SK-N-SH (cell line): ENCODE data around the gene GLCE. TPM values are rescaled to one million over a fixed set of nuclear protein-coding genes. Genes with fewer than 3 reads are reported as not detected.

Experiments
- CTCF ChIA-PET: fragments of 300-600, 350-600 bp; formaldehyde crosslinking; extraction: SDS; loops from one replicate; lab custom pipeline; 2021; lab: Yijun Ruan, JAX
- POLR2A ChIA-PET: fragments of 350-600 bp; sonication (Branson Sonifier 250); formaldehyde crosslinking; extraction: SDS; loops from one replicate; lab custom pipeline; 2020; ENCODE audit warnings: antibody characterized with exemption, inconsistent platforms; lab: Yijun Ruan, JAX
- DNase-seq: peaks from one replicate; pipeline ENCODE4 v3.0.0; 2012
- H2AFZ ChIP-seq: fragments of 200-600 bp; sonication (generic); 2 replicates; pipeline ENCODE4 v1.8.1; 2016; ENCODE audit warnings: antibody characterized with exemption, mild to moderate bottlenecking, low read depth
- H3F3A ChIP-seq: fragments of 200-600 bp; sonication (generic); replicated peaks from 2 replicates; pipeline ENCODE3; 2016; ENCODE audit warnings: antibody characterized with exemption, mild to moderate bottlenecking; ENCODE audit not compliant: insufficient read depth
- H3K27ac ChIP-seq, 2 experiments: fragments of 200-500 bp in 1 of 2; fragments of 200-600 bp in 1 of 2; sonication (Bioruptor generic) in 1 of 2; sonication (generic), shearing (Covaris generic) in 1 of 2; 2 replicates each; pipeline versions ENCODE4 v1.5.1 to v1.6.1; 2014 to 2016; ENCODE audit warnings: low read depth in 2 of 2, inconsistent platforms in 1 of 2, low read length in 1 of 2, mild to moderate bottlenecking in 1 of 2, mixed read lengths in 1 of 2
- H3K27me3 ChIP-seq: fragments of 200-600 bp; sonication (generic), shearing (Covaris generic); 2 replicates; pipeline ENCODE4 v1.6.1; 2016; ENCODE audit warnings: mixed run types; ENCODE audit not compliant: insufficient read depth
- H3K36me3 ChIP-seq, 2 experiments: fragments of 200-500 bp in 1 of 2; fragments of 200-600 bp in 1 of 2; sonication (Bioruptor generic) in 1 of 2; sonication (generic) in 1 of 2; replicated peaks in 1 of 2; 2 replicates each; pipeline versions ENCODE3 to v1.5.1; 2014 to 2016; ENCODE audit warnings: low read length in 1 of 2, mild to moderate bottlenecking in 1 of 2; ENCODE audit not compliant: insufficient read depth in 2 of 2, control insufficient read depth in 1 of 2
- H3K4me1 ChIP-seq, 2 experiments: fragments of 200-500 bp in 1 of 2; fragments of 200-600 bp in 1 of 2; sonication (Bioruptor generic) in 1 of 2; sonication (generic), shearing (Covaris generic) in 1 of 2; 2 replicates each; pipeline versions ENCODE4 v1.5.1 to v1.6.1; 2014 to 2016; ENCODE audit warnings: low read depth in 1 of 2, low read length in 1 of 2, mixed run types in 1 of 2; ENCODE audit not compliant: insufficient read depth in 2 of 2, control insufficient read depth in 1 of 2
- H3K4me2 ChIP-seq: fragments of 200-600 bp; sonication (generic), shearing (Covaris generic); 2 replicates; pipeline ENCODE4 v1.6.1; 2017; ENCODE audit warnings: mixed run types
- H3K4me3 ChIP-seq, 2 experiments: fragments of 200-500 bp in 1 of 2; fragments of 200-600 bp in 1 of 2; sonication (Bioruptor generic) in 1 of 2; sonication (generic), shearing (Covaris generic) in 1 of 2; 2 replicates each; pipeline versions ENCODE4 v1.5.1 to v1.8.1; 2014 to 2016; ENCODE audit warnings: low read depth in 2 of 2, inconsistent platforms in 1 of 2, low read length in 1 of 2, mild to moderate bottlenecking in 1 of 2, mixed read lengths in 1 of 2, moderate library complexity in 1 of 2
- H3K79me2 ChIP-seq: fragments of 200-600 bp; sonication (generic); 2 replicates; pipeline ENCODE4 v1.8.1; 2017; ENCODE audit warnings: mild to moderate bottlenecking; ENCODE audit not compliant: insufficient read depth
- H3K9ac ChIP-seq: fragments of 200-600 bp; sonication (generic); 2 replicates; pipeline ENCODE4 v1.6.1; 2017; ENCODE audit warnings: mixed run types
- H3K9me2 ChIP-seq: fragments of 200-600 bp; sonication (generic); 2 replicates; pipeline ENCODE4 v1.6.1; 2017; ENCODE audit warnings: mixed run types
- H3K9me3 ChIP-seq: fragments of 200-600 bp; sonication (generic); 2 replicates; pipeline ENCODE4 v1.6.1; 2017; ENCODE audit warnings: mixed run types, mild to moderate bottlenecking, moderate library complexity
- H4K20me1 ChIP-seq: fragments of 200-600 bp; sonication (generic); 2 replicates; pipeline ENCODE4 v1.6.1; 2017; ENCODE audit warnings: mild to moderate bottlenecking, mixed run types; ENCODE audit not compliant: insufficient read depth
- CHD2 ChIP-seq: fragments of 150-350 bp; IDR thresholded peaks from 2 replicates; pipeline ENCODE4 v1.6.1; 2018; ENCODE audit warnings: low read length; ENCODE audit not compliant: partially characterized antibody
- CTCF ChIP-seq: fragments of 200-600 bp; sonication (generic); IDR thresholded peaks from 2 replicates; pipeline ENCODE4 v1.6.1; 2017; ENCODE audit warnings: antibody characterized with exemption, mild to moderate bottlenecking, moderate library complexity
- ELF1 ChIP-seq: IDR thresholded peaks from 2 replicates; pipeline ENCODE4 v1.4.0; 2012
- EP300 ChIP-seq, 2 experiments: IDR thresholded peaks; 2 replicates each; pipeline versions ENCODE4 v1.4.0 to v1.6.1; 2012; ENCODE audit warnings: borderline replicate concordance in 1 of 2, low read depth in 1 of 2, low read length in 1 of 2
- EZH2phosphoT487 ChIP-seq: fragments of 200-600 bp; sonication (generic); IDR thresholded peaks from 2 replicates; pipeline ENCODE4 v1.6.1; 2017; ENCODE audit warnings: low read depth, mixed run types, mild to moderate bottlenecking, antibody characterized with exemption, moderate library complexity, borderline replicate concordance
- FOSL2 ChIP-seq: IDR thresholded peaks from 2 replicates; pipeline ENCODE4 v1.4.0; 2012; ENCODE audit warnings: low read depth, mild to moderate bottlenecking, moderate library complexity, borderline replicate concordance
- FOXM1 ChIP-seq: IDR thresholded peaks from 2 replicates; pipeline ENCODE4 v1.4.0; 2012; ENCODE audit warnings: low read depth, mild to moderate bottlenecking
- GABPA ChIP-seq: IDR thresholded peaks from 2 replicates; pipeline ENCODE4 v1.4.0; 2012; ENCODE audit warnings: low read depth, mild to moderate bottlenecking
- GATA2 ChIP-seq: sonication (generic); formaldehyde crosslinking; IDR thresholded peaks from 2 replicates; pipeline ENCODE4 v1.5.0; 2020; ENCODE audit warnings: mild to moderate bottlenecking, missing genetic modification reagents
- IRF3 ChIP-seq: fragments of 150-350 bp; IDR thresholded peaks from 2 replicates; pipeline ENCODE4 v1.6.1; 2016; ENCODE audit warnings: mild to moderate bottlenecking, low read depth, low read length
- JUND ChIP-seq: IDR thresholded peaks from 2 replicates; pipeline ENCODE4 v1.4.0; 2012
- MAX ChIP-seq: IDR thresholded peaks from 2 replicates; pipeline ENCODE4 v1.4.0; 2012; ENCODE audit warnings: low read depth
- MXI1 ChIP-seq: IDR thresholded peaks from 2 replicates; pipeline ENCODE4 v1.6.1; 2012; ENCODE audit warnings: mild to moderate bottlenecking, low read depth, low read length, improper control_type of control experiment
- POLR2AphosphoS5 ChIP-seq: IDR thresholded peaks from 2 replicates; pipeline ENCODE4 v1.6.1; 2012; ENCODE audit warnings: low read depth, low read length
- RCOR1 ChIP-seq: fragments of 150-350 bp; IDR thresholded peaks from 2 replicates; pipeline ENCODE4 v1.6.1; 2017; ENCODE audit warnings: antibody characterized with exemption, low read length
- SIN3A ChIP-seq: IDR thresholded peaks from 2 replicates; pipeline ENCODE4 v1.6.1; 2012; ENCODE audit warnings: low read depth, mild to moderate bottlenecking, low read length, moderate library complexity, borderline replicate concordance
- TAF1 ChIP-seq: IDR thresholded peaks from 2 replicates; pipeline ENCODE4 v1.6.1; 2012; ENCODE audit warnings: low read depth, mild to moderate bottlenecking, low read length, moderate library complexity, borderline replicate concordance
- TCF12 ChIP-seq: IDR thresholded peaks from 2 replicates; pipeline ENCODE4 v1.4.0; 2012
- TEAD4 ChIP-seq: IDR thresholded peaks from 2 replicates; pipeline ENCODE4 v1.4.0; 2012; ENCODE audit warnings: mild to moderate bottlenecking, borderline replicate concordance; ENCODE audit not compliant: insufficient read depth
- YY1 ChIP-seq: IDR thresholded peaks from 2 replicates; pipeline ENCODE4 v1.4.0; 2012; ENCODE audit warnings: low read depth, mild to moderate bottlenecking
- WGBS: methylation state at CpG from one replicate; pipeline ENCODE4 v1.1.6; 2017; ENCODE audit warnings: low lambda C conversion rate; 5-methylcytosine and 5-hydroxymethylcytosine counted together
- polyA plus RNA-seq, 3 experiments: library from polyadenylated mRNA; depleted of rRNA; stranded (reverse); fragments of >200 nt; gene quantifications; 2 replicates each; pipeline ENCODE4 v1.2.3, GENCODE V29; 2012
- TF ChIP-seq, protein P1 (sequence below): IDR thresholded peaks from 2 replicates; pipeline ENCODE4 v1.4.0; 2012; ENCODE audit warnings: low read depth, borderline replicate concordance

Gene GLCE
- polyA plus RNA-seq, 1 of the 3 experiments (the other 2 are of a cell fraction): 19.5 TPM

GRCh38 chr15:69311319-69311721 is 150.9 kb downstream of the GLCE start:
- Histone ChIP-seq H3K4me1 (no peaks in the 10 kb centered on the region), H3K27ac (no peak overlapping the region), H3K9ac (no peak overlapping the region), H2AFZ (no peak overlapping the region), H4K20me1 (no peaks in the 10 kb centered on the region), H3F3A (peaks cover 3% of the 10 kb centered on the region), H3K4me3 (no peak overlapping the region), H3K27me3 (no peaks in the 10 kb centered on the region), H3K36me3 (peaks cover 0 to 4% of the 10 kb centered on the region in 2 experiments), H3K9me3 (no peaks in the 10 kb centered on the region), H3K4me2 (no peak overlapping the region), H3K79me2 (peaks cover 4% of the 10 kb centered on the region; the same call in 1 of the 2 replicates), H3K9me2 (no peaks in the 10 kb centered on the region)
- ChIA-PET CTCF (no interaction called here), POLR2A (no interaction called here)
- TF ChIP-seq POLR2AphosphoS5: no peak
- TF ChIP-seq TCF12: no peak
- TF ChIP-seq CTCF: no peak
- TF ChIP-seq JUND: no peak
- TF ChIP-seq RCOR1: no peak
- 64% methylated on average over 5 of the region's 5 CpGs for WGBS
- no peak for DNase-seq

- Histone ChIP-seq H3K79me2 (no peaks in the 10 kb centered on the region), H3F3A (peaks cover 3% of the 10 kb centered on the region), H4K20me1 (no peaks in the 10 kb centered on the region), H3K4me3 (no peak overlapping the region), H3K36me3 (no peaks in the 10 kb centered on the region), H3K9me3 (no peaks in the 10 kb centered on the region), H3K27me3 (no peaks in the 10 kb centered on the region), H3K4me2 (no peak overlapping the region), H3K9ac (no peak overlapping the region), H3K4me1 (no peaks in the 10 kb centered on the region), H3K27ac (no peak overlapping the region), H3K9me2 (no peaks in the 10 kb centered on the region), H2AFZ (no peak overlapping the region)
- no peak for TF ChIP-seq IRF3
- TF ChIP-seq YY1: no peak
- no peak for TF ChIP-seq MAX
- TF ChIP-seq GATA2 (CRISPR knock-in tag): no peak
- no peak for TF ChIP-seq EP300 (IDR thresholded peaks at IDR 0.05; ENCODE audit: borderline replicate concordance in 1 of 2, low read depth in 1 of 2, low read length in 1 of 2)
- TF ChIP-seq, protein P1, sequence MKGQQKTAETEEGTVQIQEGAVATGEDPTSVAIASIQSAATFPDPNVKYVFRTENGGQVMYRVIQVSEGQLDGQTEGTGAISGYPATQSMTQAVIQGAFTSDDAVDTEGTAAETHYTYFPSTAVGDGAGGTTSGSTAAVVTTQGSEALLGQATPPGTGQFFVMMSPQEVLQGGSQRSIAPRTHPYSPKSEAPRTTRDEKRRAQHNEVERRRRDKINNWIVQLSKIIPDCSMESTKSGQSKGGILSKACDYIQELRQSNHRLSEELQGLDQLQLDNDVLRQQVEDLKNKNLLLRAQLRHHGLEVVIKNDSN: no peak
- no peak for TF ChIP-seq POLR2AphosphoS5
- TF ChIP-seq RCOR1: no peak
- TF ChIP-seq TEAD4: no peak
- no peak for TF ChIP-seq SIN3A
- TF ChIP-seq MXI1: no peak
- TF ChIP-seq ELF1: no peak
- no peak for TF ChIP-seq FOXM1
- no peak for TF ChIP-seq GABPA
- no peak for TF ChIP-seq EZH2phosphoT487
- TF ChIP-seq TAF1: no peak
- no peak for TF ChIP-seq FOSL2
- TF ChIP-seq CHD2: no peak
- TF ChIP-seq TCF12: no peak
- 93% methylated on average over 6 of the region's 8 CpGs for WGBS
- ChIA-PET CTCF (no interaction called here), POLR2A (no interaction called here)
- no peak for DNase-seq
Measured at GRCh38 chr15:69313432-69314000, 153.1 kb downstream of the GLCE start.
